GM18868 (cell line): Measurements from ENCODE around the gene CHEK1.

Experiments
- ATAC-seq: cut with Tn5 transposase; IDR thresholded peaks from one replicate; pipeline ENCODE4 v1.9.1; 2021; ENCODE audit warnings: mild to moderate bottlenecking, moderate library complexity; ENCODE audit not compliant: unreplicated experiment

The CHEK1 gene

GRCh38 chr11:125625630-125626287, 796 bp downstream of the CHEK1 start:
- peak; percentile 84 for ATAC-seq

- ATAC-seq: peak; percentile 35
Observed at GRCh38 chr11:125626288-125626950, 1.5 kb downstream of the CHEK1 start.

GRCh38 chr11:125627236-125627910, 2.4 kb downstream of the CHEK1 start:
- no peak for ATAC-seq

GRCh38 chr11:125637840-125638239, 12.9 kb downstream of the CHEK1 start:
- no peak for ATAC-seq

DNA sequence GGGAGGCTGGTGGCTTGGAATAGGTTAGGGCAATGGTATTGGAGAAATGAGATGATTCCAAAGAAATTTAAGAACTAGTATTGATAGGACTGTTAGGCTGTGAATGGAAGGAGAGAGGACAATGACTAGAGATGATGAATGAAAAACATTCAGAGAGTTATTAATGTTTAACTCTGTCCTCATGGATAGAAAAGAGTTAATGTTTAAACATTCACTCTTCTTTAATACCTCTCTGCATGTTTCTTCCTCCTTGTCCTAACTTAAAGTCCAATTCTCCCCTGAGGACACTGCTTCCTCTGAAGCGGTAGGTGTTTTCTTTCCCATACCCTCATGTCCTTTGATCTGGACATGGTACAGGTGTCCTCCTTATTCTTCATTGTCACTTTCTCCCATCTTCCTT, 13.4 kb downstream of the CHEK1 start:
- no peak for ATAC-seq

DNA sequence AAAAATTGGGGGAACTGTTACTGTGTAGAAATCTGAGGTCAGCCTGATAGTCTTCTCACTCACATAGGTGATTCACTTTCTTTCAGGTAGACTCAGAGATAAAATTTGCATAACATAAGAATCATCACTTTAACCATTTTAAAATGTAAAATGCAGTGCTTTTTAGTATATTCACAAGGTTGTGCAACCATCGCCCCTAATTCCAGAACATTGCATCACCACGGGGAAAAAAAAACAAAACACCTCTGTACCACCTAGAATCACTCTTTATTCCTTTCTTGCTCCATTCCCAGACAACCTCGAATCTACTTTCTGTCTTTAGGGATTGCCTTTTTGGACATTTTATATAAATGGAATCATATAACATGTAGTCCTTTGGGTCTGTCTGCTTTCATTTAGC, 20.9 kb downstream of the CHEK1 start:
- ATAC-seq: no peak

DNA sequence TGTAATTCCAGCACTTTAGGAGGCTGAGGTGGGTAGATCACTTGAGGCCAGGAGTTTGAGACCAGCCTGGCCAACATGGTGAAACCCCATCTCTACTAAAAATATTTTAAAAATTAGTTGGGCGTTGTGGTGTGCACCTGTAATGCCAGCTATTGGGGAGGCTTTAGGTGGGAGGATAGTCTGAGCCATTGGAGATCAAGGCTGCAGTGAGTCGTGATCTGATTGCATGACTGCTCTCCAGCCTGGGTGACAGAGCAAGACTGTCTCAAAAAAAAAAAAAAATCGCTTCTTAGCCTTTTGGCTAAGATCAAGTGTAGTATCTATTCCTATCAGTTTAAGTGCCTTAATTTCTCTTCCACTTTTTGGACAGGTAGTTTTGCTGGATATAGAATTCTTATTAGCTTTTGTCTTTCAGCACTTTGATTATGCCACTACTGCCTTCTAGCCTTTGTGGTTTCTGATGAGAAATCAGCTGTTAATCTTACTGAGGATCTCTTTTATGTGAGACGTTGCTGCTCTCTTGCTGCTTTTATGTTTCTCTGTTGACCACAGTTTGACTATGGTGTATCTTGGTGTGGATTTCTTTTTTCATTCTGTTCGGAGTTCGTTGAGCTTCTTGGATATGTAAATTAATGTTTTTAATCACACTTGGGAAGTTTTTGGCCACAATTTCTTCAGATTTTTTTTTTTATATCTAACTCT, 24.7 kb downstream of the CHEK1 start:
- ATAC-seq: no peak

GRCh38 chr11:125662689-125663088, 37.7 kb downstream of the CHEK1 start:
- no peak for ATAC-seq

DNA sequence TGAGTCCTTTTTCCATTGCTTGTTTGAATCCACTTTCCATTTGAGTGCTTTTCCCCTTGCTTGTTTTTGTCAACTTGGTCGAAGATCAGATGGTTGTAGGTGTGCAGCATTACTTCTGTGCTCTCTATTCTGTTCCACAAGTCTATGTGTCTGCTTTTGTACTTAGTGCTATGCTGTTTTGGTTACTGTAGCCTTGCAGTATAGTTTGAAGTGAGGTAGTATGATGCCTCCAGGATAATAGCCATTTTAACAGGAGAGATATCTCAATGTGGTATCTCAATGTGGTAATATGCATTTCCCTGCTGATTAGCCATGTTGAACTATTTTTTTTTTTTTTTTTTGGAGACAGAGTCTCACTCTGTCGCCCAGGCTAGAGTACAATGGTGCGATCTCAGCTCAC, 38.9 kb downstream of the CHEK1 start:
- ATAC-seq: no peak

DNA sequence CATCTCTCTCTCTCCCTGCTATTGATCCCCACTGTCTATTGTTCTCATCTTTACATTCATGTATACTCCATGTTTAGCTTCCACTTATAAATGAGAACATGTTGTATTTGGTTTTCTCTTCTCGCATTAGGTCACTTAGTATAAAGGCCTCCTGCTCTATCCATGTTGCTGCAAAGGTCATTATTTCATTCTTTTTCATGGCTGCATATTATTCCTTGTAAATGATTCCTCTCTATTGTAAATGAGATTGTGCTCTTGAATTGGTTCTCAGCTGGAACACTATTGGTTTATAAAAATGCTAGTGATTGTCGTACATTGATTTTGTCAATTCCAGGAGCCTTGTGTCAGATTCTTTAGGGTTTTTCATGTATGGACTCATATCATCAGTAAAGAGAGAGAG, 42.2 kb downstream of the CHEK1 start:
- ATAC-seq: no peak

DNA sequence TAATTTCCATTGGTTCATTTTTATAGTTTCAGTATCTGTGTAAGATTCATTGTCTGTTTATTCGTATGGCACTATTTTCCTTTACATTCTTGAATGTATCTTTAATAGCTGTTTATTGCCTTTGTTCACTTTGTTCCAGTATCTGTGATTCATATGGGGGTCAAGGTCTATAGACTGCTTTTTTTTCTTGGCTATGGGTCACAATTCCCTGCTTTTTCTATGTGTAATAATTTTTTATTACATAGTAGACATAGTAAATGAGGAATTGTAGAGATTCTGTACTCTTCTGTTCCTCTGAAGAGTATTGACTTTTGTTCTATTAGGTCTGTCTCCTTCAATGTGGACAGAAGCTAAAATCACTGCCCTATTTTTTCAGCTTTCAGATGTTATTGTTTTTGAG, 45.2 kb downstream of the CHEK1 start:
- ATAC-seq: no peak

GRCh38 chr11:125671561-125671960, 46.6 kb downstream of the CHEK1 start:
- ATAC-seq: no peak

DNA sequence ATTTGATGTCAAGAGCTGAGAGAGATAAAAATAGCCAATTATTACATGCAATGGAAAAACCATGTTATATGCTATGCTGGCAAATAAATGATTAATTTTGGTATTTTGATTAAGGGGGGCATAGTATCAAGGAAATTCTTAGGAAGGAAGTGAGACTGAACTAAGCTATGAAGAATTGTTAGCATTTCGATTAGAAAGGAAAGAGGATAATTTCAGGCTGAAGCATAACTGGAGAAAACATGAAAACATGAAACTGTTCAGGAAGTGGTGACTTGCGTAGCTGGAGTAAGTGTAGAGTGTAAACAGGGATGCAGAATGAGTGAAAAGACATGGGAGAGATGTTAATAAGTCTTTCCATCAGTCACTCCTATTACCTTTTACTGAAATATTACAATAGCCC, 49.2 kb downstream of the CHEK1 start:
- ATAC-seq: no peak

DNA sequence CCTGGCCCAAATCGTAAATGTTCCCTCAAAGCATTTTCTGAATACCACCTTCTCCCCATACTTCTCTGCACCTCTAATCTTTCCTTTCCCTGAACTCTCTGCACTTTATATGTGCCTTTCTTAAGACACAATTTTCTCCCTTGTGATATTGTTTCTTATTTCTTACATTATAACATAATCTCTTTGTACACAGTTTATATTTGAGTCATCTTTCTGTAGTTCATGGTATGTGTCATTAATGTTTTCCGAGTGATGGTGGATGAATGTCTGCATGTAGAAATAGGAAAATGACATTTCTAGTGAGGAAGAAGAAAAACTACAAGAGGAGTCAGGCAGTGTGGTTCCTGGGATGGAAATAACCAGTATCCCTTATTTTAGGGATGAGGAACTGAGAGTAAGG, 50.2 kb downstream of the CHEK1 start:
- ATAC-seq: no peak

DNA sequence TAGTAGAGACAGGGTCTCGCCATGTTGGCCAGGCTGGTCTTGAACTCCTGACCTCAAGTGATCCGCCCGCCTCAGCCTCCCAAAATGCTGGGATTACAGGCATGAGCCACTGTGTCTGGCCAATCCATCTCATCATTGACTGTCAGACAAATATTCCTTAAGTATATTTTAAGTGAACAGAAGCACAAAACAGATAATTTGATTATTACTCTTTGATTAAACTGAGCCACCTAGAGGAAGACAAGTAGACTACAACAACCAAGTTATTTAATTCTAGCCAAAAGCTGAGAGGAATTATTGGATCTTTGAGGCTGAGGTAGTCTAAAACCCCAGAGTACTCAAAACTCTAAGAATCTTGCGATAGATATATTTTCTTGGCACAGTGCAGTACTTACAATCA, 54.4 kb downstream of the CHEK1 start:
- no peak for ATAC-seq

DNA sequence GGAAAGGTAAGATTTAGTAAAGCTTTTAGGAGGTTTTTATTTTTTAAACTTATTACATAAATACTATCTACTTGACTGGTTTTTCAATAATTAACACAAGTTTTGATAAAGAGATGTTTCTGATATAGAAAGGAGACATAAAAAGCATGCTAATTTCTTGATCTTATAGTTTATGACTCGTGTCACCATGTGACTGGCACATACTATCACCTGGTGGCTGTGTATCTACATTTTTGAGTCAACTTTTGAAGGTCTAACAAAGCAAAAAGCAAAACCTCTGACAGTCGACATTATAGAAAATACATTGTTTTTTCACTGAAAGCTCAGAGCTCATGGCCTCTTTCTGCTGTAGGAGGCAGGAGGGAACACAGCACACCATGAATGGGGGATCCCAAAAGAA, 54.9 kb downstream of the CHEK1 start:
- ATAC-seq: no peak

- no peak for ATAC-seq
Observed at GRCh38 chr11:125680747-125681146, 55.8 kb downstream of the CHEK1 start, which contains the start of gene ACRV1. Gene ACRV1 (minus strand): TSS chr11:125680847. CDS start chr11:125680780, 67 bp downstream.

GRCh38 chr11:125685228-125685627, 60.3 kb downstream of the CHEK1 start:
- ATAC-seq: no peak

DNA sequence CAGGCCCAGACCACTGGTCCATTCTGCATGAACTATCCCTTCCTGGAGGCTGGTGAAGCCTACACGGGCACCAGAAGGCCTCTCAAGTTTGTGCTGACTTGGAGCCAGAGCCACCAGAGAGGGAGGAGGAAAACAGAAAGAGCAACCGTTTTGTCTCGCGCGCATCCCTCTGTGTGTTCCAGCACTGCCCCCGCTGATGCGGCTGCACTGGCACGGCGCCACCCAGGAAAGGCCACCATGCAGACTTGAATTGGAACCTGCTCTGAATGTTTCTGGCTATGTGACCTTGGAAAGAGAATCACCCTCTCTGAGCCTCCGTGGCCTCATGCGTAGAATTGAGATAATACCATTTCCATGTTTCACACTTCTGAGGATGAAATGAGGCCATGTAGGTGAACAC, 63.1 kb downstream of the CHEK1 start:
- ATAC-seq: no peak

DNA sequence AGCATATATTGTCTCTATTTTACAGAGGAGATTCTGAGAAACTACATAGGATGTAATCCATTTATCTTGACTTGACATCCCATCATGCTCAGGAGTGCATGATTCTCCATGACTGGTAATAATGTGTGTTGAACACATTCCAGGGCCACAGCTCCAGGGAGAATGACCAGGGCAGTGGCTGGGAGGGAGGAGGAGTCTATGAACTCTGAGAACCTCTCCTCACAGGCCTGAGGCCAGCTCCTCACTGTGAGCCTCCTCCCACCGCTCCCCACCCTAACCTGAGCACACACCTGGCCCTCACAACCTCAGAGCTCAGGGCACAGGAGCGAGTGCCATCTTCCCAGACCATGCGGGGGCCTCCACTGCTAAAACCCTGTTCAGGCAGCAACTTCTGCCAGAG, 63.7 kb downstream of the CHEK1 start:
- ATAC-seq: no peak

DNA sequence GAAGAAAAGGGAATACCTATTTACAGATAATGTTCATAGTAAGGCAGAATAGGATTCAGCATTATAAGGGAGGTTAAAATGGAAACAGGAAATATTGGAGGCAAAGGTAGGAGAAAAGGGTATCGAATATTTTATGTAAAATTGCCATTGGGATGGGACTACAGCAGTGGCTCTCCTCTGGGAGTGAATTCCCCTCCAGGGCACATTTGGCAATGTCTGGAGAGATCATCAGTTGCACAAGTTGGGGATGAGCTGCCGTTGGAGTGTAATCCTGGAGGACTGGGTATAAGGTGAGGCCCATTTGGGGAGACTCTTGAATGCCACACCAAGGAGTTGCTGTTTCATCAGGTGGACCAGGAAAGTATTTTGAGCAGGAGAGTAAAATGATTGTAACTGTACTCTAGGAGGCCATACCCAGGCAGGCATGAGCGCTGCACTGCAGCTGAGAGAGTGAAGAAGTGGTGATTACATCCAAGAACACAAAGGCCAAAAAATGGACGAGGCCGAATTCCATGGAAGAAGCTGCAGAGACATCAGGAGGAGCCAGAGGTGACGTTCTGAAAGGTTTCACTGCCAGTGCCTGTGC, 64.4 kb downstream of the CHEK1 start:
- ATAC-seq: no peak
